ENCODE results near the gene ATAT1. TPM values are rescaled to one million over a fixed set of nuclear protein-coding genes. Genes with fewer than 3 reads are reported as not detected.

Gene ATAT1
- total and polyA plus RNA-seq, 8 donors, result 8.6 to 73.0 (median 61.2) TPM

DNA sequence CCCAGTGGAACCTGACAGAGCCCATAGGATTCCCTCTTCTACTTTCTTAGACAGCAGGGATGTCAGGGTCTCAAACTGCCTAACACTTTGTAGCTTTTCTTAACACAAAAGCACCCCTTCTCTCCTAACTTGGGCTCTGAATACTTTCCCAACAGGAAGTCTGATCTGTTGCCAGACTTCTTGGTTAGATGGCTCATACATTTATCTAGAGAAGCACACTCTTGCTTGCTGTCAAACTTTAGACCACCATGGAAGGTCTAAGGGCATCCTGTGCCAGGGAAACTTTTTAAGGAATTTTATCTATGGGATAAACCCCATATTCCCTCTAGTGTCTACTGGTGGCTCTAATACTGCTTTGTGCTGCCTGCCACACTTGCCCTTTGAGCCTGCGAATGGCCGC lies 17.0 kb downstream of the ATAT1 start:
- intact Hi-C loops (cut with DNase I), result no loop called here

DNA sequence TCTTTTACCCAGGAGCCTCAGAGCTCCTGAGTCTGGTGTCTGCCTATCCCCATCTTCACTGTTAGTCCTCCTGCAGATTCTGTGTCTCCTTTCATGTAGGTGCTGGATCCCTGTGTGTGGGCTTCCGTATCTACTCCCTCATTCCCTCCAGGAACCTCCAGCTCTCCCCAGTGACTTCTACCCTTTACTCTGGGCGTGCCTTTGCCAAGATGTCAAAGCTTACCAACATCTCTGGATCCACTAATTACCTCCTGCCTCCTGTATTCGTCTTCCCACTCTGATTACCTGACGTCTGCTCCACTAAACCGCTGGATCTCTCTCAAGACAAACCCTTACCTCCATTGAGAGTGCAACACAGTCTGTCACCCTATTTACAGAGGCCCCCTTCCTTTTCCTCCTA lies 18.1 kb downstream of the ATAT1 start:
- Histone ChIP-seq H3K9me3 (no peaks in the 10 kb centered on the region), H3K4me1 (peaks cover 4 to 42% of the 10 kb centered on the region in 2 donors), H3K4me3 (no peak overlapping the region), H3K36me3 (peaks cover 0 to 30% of the 10 kb centered on the region in 2 donors), H3K27me3 (no peaks in the 10 kb centered on the region), H3K27ac (no peak overlapping the region)
- no peak for ATAC-seq
- no peak for DNase-seq
- intact Hi-C loops (cut with DNase I), result no loop called here
- TF ChIP-seq, protein P1, sequence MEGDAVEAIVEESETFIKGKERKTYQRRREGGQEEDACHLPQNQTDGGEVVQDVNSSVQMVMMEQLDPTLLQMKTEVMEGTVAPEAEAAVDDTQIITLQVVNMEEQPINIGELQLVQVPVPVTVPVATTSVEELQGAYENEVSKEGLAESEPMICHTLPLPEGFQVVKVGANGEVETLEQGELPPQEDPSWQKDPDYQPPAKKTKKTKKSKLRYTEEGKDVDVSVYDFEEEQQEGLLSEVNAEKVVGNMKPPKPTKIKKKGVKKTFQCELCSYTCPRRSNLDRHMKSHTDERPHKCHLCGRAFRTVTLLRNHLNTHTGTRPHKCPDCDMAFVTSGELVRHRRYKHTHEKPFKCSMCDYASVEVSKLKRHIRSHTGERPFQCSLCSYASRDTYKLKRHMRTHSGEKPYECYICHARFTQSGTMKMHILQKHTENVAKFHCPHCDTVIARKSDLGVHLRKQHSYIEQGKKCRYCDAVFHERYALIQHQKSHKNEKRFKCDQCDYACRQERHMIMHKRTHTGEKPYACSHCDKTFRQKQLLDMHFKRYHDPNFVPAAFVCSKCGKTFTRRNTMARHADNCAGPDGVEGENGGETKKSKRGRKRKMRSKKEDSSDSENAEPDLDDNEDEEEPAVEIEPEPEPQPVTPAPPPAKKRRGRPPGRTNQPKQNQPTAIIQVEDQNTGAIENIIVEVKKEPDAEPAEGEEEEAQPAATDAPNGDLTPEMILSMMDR (IDR thresholded peaks at IDR 0.05), result no peak

More for the DNA sequence above, 17.0 kb downstream of the ATAT1 start:
- Histone ChIP-seq H3K27me3 (no peaks in the 10 kb centered on the region), H3K9me3 (no peaks in the 10 kb centered on the region), H3K36me3 (peaks cover 0 to 40% of the 10 kb centered on the region in 2 donors), H3K4me1 (peaks cover 4 to 42% of the 10 kb centered on the region in 2 donors), H3K27ac (peak overlapping the region in 1 of 2 donors; percentile 38), H3K4me3 (no peak overlapping the region)
- DNase-seq, result no peak
- TF ChIP-seq, protein P1 (IDR thresholded peaks at IDR 0.05), result no peak
- ATAC-seq, result no peak

DNA sequence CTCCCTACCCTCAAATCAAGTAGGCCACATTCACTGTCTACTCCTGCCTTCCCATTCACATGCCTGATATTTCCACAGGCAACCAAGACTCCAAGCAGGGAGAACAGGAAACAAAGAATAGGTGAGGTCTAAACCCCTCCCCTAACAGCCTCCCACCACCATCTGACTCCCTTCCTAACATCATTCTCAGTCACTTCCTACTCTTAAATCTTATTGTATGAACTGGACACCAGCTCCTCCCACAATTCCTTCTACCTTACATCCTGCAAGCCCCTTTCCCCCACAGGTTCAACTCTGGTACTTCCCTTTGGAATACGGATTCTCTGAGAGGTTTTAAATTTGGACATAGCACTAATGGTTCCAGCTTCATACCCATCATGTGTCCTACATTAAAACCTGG lies 19.3 kb downstream of the ATAT1 start:
- TF ChIP-seq, protein P1 (IDR thresholded peaks at IDR 0.05), result no peak
- Histone ChIP-seq H3K36me3 (peaks cover 0 to 31% of the 10 kb centered on the region in 2 donors), H3K4me1 (peaks cover 4 to 42% of the 10 kb centered on the region in 2 donors), H3K9me3 (no peaks in the 10 kb centered on the region), H3K4me3 (peak overlapping the region in 1 of 2 donors; percentile 94), H3K27ac (no peak overlapping the region), H3K27me3 (no peaks in the 10 kb centered on the region)
- intact Hi-C loops (cut with DNase I), result no loop called here
- ATAC-seq (no peak), DNase-seq (no peak)

DNA sequence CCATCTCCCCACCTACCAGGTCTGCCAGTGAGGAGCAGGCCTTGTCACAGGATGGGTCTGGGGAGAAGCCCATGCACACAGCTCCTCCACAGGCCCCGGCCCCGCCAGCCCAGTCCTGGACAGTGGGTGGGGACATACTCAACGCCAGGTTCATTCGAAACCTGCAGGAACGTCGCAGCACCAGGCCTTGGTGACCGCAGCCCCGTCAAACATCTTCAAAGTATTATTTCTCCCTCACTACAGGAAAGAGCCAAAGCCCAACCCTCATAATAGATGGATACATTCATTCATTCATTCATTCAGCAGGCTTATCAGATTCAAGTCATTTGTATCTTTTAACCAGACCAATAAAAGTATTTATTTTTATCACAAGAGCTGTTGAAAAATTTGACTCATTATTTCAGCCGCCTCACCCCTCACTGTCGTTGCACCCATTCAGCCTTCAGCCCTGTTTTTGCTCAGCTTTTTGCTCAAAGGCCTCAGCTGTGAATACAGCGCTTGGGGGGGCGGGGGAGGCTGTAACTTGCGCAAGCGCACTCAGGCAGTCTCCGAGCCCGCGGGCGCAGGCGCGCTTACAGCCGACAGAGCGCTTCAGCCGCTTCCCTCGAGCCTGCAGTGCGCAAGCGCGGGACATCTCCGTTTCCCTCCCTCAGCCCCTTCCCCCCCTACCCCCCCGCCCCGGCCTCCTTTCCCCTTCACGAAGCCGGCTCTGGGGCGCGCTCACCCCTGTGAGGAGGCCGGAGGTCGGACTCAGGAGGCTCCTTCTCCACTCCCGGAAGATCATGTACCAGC lies 20.0 kb downstream of the ATAT1 start, which contains the start of gene C6orf136:
TSS of gene C6orf136 (plus strand) at position 684 of the 792 bp plus-strand sequence. CDS start at position 783, 99 bp downstream.
- peak within 1 kb of the TSS; percentile 94 to 99 for H3K4me3 ChIP-seq
- peak; percentile 92 for ATAC-seq
- peaks cover 4 to 42% of the 10 kb centered on the region in 2 donors for H3K4me1 ChIP-seq
- DNase-seq, result peak; percentile 83 to 98 (median 94)
- H3K9me3 ChIP-seq, result no peaks in the 10 kb centered on the region
- intact Hi-C loops (cut with DNase I), result no loop called here
- H3K27ac ChIP-seq, result peak within 1 kb of the TSS; percentile 85 to 91
- no peaks in the 10 kb centered on the region for H3K27me3 ChIP-seq
- TF ChIP-seq, protein P1 (IDR thresholded peaks at IDR 0.05), result no peak
- peaks cover 0 to 31% of the 10 kb centered on the region in 2 donors for H3K36me3 ChIP-seq

Measured in left lung (tissue), 10 donors.